ENCODE results near the gene ARHGAP32. TPM values are rescaled to one million over a fixed set of nuclear protein-coding genes. Genes with fewer than 3 reads are reported as not detected.

The ARHGAP32 gene
- total RNA-seq, 6 donors from 2014 or later = 19.9 to 51.3 (median 29.5) TPM

GRCh38 chr11:128940603-128941002, 251.5 kb downstream of the ARHGAP32 start:
- WGBS, 2 donors = 61 to 69% methylated on average over 7 to 15 of the region's 15 CpGs
- Histone ChIP-seq H3K4me3 (no peak overlapping the region), H3K27ac (no peak overlapping the region), H3K4me1 (no peaks in the 10 kb centered on the region), H3K36me3 (no peaks in the 10 kb centered on the region), H3K9me3 (no peaks in the 10 kb centered on the region), H3K27me3 (no peaks in the 10 kb centered on the region)
- TF ChIP-seq EP300 (IDR thresholded peaks at IDR 0.05) (no peak), POLR2AphosphoS5 (IDR thresholded peaks at IDR 0.05) (no peak)
- ATAC-seq (ENCODE audit: low FRiP score in 2 of 2) (no peak), DNase-seq (peak in 1 of 2 donors; percentile 73)

GRCh38 chr11:128940156-128940555, 252.0 kb downstream of the ARHGAP32 start:
- H3K9me3 ChIP-seq = no peaks in the 10 kb centered on the region
- H3K4me3 ChIP-seq = no peak overlapping the region
- 81 to 90% methylated on average over 2 to 5 of the region's 5 CpGs for WGBS, 2 donors
- TF ChIP-seq POLR2A (IDR thresholded peaks at IDR 0.05) = no peak
- no peak for TF ChIP-seq POLR2AphosphoS5 (IDR thresholded peaks at IDR 0.05)
- TF ChIP-seq EP300 (IDR thresholded peaks at IDR 0.05) = no peak
- TF ChIP-seq CTCF (IDR thresholded peaks at IDR 0.05) = no peak
- ATAC-seq (ENCODE audit: low FRiP score in 2 of 2) (no peak), DNase-seq (no peak)
- no peaks in the 10 kb centered on the region for H3K4me1 ChIP-seq
- no peaks in the 10 kb centered on the region for H3K27me3 ChIP-seq
- H3K36me3 ChIP-seq = no peaks in the 10 kb centered on the region
- H3K27ac ChIP-seq = no peak overlapping the region

- WGBS, 2 donors = 52 to 79% methylated on average over 8 to 11 of the region's 11 CpGs
- Histone ChIP-seq H3K4me3 (no peak overlapping the region), H3K4me1 (no peaks in the 10 kb centered on the region), H3K27me3 (no peaks in the 10 kb centered on the region), H3K27ac (no peak overlapping the region), H3K9me3 (no peaks in the 10 kb centered on the region), H3K36me3 (no peaks in the 10 kb centered on the region)
- DNase-seq (no peak), ATAC-seq (ENCODE audit: low FRiP score in 2 of 2) (no peak)
- TF ChIP-seq CTCF (IDR thresholded peaks at IDR 0.05) (no peak), POLR2A (IDR thresholded peaks at IDR 0.05) (no peak), POLR2AphosphoS5 (IDR thresholded peaks at IDR 0.05) (no peak), EP300 (IDR thresholded peaks at IDR 0.05) (no peak)
These were observed 252.5 kb downstream of the ARHGAP32 start for GRCh38 chr11:128939591-128939990.

GRCh38 chr11:128938156-128938885, 253.8 kb downstream of the ARHGAP32 start:
- whole genome bisulfite sequencing, 2 donors = 88 to 91% methylated on average over 15 to 16 of the region's 16 CpGs
- Histone ChIP-seq H3K9me3 (no peaks in the 10 kb centered on the region), H3K27me3 (no peaks in the 10 kb centered on the region), H3K4me1 (no peaks in the 10 kb centered on the region), H3K4me3 (no peak overlapping the region), H3K36me3 (no peaks in the 10 kb centered on the region), H3K27ac (no peak overlapping the region)
- no peak for ATAC-seq (ENCODE audit: low FRiP score in 2 of 2)
- DNase-seq = no peak
- TF ChIP-seq POLR2AphosphoS5 (IDR thresholded peaks at IDR 0.05) = no peak
- no peak for TF ChIP-seq CTCF (IDR thresholded peaks at IDR 0.05)
- no peak for TF ChIP-seq POLR2A (IDR thresholded peaks at IDR 0.05)

GRCh38 chr11:128937480-128937879, 254.6 kb downstream of the ARHGAP32 start:
- no peak for ATAC-seq (ENCODE audit: low FRiP score in 2 of 2)
- no peak for TF ChIP-seq POLR2A (IDR thresholded peaks at IDR 0.05)
- TF ChIP-seq EP300 (IDR thresholded peaks at IDR 0.05) = no peak
- TF ChIP-seq POLR2AphosphoS5 (IDR thresholded peaks at IDR 0.05) = no peak
- TF ChIP-seq CTCF (IDR thresholded peaks at IDR 0.05) = no peak
- 81 to 85% methylated on average over 3 to 9 of the region's 9 CpGs for WGBS, 2 donors
- no peaks in the 10 kb centered on the region for H3K36me3 ChIP-seq
- no peak overlapping the region for H3K4me3 ChIP-seq
- no peaks in the 10 kb centered on the region for H3K9me3 ChIP-seq
- H3K27me3 ChIP-seq = no peaks in the 10 kb centered on the region
- no peaks in the 10 kb centered on the region for H3K4me1 ChIP-seq
- no peak overlapping the region for H3K27ac ChIP-seq
- no peak for DNase-seq

Data from upper lobe of left lung (tissue), 6 donors.